ENCODE measurements around the gene EEF1A1.

DNA sequence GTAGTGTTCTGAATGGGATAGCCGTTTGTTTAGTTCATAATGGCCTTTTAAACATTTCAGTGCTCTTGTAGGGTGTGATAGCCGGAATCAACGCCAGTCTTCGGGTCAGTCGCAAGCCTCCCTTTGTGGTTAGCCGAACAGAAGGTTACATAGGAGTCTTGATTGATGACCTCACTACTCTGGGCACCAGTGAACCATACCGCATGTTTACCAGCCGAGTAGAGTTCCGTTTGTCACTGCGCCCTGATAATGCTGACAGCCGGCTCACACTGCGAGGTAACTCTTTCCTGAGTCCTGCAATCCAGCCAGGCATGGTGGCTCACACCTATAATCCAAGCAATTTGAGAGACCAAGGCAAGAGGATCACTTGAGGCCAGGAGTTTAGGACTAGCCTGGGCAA is 38.9 kb downstream of the EEF1A1 start:
- no peak for TF ChIP-seq TEAD4 (IDR thresholded peaks at IDR 0.05)
- TF ChIP-seq ZBTB7A (IDR thresholded peaks at IDR 0.05; ENCODE audit: low read depth) = no peak

Measured in Ishikawa (cell line).